NK-92 (cell line): ENCODE measurements around the gene PTN.

ENCODE experiments used
- DNase-seq: peaks from one replicate; lab custom pipeline; 2025; ENCODE audit not compliant: unreplicated experiment; lab: John Stamatoyannopoulos, UW

Gene PTN, protein sequence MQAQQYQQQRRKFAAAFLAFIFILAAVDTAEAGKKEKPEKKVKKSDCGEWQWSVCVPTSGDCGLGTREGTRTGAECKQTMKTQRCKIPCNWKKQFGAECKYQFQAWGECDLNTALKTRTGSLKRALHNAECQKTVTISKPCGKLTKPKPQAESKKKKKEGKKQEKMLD

DNA sequence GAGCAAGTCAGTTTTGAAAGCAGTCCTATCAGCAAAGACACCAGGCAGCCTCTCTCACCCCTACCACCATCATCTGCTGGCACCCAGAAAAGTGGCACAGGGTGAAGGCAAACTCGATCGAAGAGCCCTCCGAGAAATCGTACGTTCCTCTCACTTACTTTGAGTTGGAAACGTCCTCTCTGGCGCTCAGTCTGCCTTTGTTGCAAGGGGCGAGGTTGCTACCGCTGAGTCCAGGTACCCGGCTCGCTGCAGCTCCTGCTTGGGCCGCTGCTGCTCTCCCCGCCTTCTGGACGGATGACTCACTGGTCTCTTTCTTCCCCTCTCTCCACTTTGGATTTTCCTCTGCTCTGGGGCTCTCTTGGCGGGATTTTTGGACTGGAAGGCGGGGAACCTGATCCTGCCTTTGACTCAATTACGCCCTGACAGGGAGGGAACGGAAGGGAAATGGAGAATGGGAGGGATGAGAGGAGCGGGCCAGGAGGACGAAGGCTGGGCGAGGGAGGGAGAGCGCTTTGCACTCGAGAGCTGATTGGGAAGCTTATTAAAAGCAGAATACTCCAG, at the start of gene PTN:
PTN (minus strand) TSS at position 453 of the 561 bp plus-strand sequence. CDS start 88,760 bp downstream, outside the sequence.
- DNase-seq, result no peak

- DNase-seq, result no peak
These were observed 46.5 kb upstream of the PTN start for GRCh38 chr7:137390076-137390475.

DNA sequence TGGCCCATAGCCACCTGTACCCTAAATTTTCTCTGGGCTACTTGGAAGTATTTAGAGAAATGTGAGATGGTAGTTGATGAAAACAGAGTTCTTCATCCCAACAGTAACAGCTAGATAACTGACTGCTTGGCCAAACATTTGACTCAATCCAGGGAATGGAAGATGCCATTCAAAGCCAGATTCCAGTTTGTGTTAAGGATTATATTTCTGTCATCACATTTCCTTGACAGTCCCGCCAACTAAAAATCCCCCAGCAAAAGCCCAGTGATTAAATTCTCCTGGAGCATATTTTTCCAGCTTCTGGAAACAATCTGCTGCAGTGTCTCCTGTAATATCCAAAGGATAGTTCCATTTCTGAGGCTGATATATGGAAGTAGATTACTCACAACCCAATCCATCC, 45.4 kb upstream of the PTN start:
- no peak for DNase-seq

GRCh38 chr7:137386966-137387365, 43.4 kb upstream of the PTN start:
- no peak for DNase-seq

DNA sequence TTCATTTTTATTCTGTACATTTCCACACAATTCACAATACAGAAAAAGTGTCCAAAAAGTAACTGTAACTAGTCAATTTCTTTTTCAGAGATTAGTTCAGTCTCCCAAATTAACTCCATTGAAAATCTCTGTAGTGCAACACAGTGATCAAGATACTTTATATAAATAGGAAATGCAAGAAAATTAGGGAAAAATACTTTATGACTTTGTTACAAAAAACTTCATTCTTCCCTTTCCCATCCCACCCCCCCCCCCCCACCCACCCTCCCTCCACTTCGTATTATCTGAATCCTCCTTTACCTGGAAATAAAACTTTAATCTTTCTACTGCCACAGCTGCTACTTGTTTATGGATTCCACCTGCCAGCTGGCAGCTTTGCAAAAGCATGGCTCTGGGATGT, 37.5 kb upstream of the PTN start:
- DNase-seq, result no peak

GRCh38 chr7:137373507-137373906, 30.0 kb upstream of the PTN start:
- no peak for DNase-seq

DNA sequence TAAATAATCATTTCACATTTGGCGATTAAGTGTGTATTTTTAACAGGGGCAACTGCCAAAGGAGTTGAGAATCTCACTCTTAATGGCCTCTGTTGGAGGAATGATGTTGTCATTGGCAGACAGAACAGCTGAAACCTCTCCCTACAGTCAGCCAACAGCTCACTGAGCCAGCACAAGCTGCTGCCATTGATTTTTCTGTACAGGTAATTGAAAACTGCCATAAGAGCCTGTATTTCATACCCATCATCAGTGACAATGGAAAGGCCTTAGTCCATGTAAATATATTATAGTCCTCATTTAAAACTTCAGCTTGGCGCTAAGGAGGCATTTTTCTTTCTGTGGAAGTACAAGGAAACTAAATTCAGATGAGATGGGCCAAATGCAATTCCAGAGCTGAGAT, 28.1 kb upstream of the PTN start:
- no peak for DNase-seq

GRCh38 chr7:137366995-137367394, 23.5 kb upstream of the PTN start:
- no peak for DNase-seq

DNA sequence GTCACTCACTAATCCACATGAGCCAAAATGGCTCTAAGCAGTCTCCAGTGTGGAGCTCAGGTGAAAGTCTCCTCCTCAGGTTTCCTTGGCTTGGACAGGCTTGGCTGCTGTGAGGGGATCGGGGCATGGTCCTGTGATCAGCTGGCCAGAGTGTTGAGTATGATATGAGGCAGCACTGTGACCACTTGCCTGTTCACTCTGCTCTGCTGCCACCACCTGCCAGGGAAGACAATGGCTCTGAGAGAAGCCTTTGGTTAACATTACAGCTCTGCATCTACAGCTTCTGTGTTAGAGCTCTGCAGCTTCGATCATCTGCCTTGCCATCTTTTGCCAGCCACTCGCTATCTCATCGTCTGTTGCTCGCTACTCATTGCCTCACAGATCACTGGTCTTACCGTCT, 20.1 kb upstream of the PTN start:
- DNase-seq, result no peak

DNA sequence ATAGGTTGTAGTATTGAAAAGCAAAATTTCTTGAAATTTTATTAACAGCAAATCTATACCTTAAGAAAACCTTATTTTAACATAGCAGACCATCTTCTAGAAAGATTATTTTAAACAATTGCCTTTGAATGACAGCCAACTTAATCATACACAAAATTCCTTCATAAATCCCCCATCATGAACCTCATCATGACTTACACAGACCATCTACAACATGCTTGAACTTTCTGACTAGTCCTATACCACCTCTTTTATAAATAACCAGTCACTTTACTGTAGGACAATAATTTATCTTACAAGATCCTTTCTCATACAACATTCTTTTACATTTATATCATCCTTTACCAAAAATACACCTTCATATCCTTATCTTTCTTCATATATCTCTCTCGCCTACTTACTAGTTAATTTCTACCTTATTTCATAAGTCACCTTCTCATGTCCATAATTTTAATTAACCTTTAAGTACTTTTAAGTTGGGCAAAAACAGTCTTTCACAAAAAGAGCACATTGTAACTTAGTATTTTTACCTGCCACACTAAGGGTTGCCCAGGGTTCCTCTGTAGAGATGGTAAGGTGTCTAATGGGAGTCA, 16.6 kb upstream of the PTN start:
- DNase-seq, result no peak

DNA sequence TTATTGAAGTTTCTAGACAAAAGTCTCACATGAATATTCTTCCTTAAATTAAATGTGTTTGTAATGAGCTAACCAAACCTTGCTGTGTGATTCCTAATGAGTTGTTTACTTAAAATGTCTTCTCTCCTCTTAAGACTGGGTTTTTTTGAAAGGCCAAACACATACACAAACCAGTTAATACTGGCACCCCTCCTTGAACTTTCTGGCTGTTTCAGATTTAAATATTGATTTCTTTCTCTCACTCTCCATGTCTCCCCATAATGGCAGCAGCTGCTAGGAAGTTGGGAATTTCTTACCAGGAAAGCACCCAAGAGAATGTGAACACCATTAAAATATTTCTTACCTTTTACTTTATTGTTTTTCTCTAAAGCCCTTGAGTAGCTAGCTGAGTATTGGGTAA, 11.4 kb upstream of the PTN start:
- no peak for DNase-seq

GRCh38 chr7:137354396-137354795, 10.9 kb upstream of the PTN start:
- DNase-seq, result no peak

DNA sequence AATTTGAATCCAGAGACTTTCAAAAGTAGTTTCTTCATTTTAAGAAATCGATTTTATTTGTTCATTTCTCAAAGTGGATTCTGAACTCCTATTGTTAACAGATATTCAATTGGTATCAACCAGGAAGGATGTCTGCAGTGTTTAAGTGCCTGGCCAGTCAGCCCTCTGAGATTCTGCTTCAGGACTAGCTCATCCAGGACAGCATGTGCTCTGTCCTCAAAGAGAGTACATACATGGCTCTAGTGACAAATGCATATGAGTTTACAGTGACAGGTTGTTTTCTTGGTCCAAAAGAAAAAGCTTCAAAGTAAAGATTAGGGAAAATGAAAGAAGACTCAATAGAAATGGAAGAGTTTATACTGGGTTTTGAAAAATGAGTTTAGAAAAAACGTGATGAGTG, 8.4 kb upstream of the PTN start:
- DNase-seq, result no peak

DNA sequence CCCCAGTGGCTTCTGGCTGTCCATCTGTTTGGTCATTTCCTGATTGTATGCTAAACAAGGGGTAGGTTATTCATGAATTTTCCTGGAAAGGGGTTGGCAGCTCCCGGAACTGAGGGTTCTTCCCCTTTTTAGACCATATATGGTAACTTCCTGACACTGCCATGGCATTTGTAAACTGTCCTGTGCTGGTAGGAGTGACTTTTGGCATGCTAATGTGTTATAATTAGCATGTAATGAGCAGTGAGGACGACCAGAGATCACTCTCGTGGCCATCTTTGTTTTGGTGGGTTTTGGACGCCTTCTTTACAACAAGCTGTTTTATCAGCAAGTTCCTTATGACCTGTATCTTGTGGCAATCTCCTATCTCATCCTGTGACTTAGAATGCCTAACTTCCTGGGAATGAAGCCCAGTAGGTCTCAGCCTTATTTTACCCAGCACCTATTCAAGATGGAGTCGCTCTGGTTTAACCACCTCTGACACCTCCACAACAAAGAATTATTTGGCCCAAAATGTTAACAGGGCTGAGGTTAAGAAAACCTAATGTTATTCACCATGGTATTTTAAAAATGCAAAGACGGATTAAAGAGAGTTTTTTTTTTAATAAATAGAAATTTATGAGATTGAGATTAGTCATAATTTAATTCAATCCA, 2.4 kb upstream of the PTN start:
- no peak for DNase-seq

GRCh38 chr7:137342828-137343261, 688 bp downstream of the PTN start:
- no peak for DNase-seq

DNA sequence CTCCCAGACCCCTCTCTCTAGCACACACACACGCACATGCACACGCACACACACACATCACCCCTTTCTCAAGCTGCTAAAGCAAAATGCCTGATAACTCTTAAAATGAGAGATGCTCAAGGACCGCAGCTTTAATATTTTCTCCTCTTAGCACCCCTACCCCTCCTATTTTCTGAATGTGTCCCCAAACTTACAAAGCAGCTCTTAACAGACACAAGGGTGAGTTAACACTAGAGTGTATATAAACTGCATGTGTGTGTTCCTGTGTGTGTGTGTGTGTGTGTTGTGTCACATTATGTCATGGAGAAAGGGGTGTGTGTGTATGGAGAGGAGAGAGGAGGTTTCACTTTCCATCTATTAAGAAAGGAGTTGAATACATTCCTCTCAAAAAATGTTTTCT, 1.3 kb downstream of the PTN start:
- no peak for DNase-seq

GRCh38 chr7:137337902-137338301, 5.6 kb downstream of the PTN start:
- DNase-seq, result no peak

DNA sequence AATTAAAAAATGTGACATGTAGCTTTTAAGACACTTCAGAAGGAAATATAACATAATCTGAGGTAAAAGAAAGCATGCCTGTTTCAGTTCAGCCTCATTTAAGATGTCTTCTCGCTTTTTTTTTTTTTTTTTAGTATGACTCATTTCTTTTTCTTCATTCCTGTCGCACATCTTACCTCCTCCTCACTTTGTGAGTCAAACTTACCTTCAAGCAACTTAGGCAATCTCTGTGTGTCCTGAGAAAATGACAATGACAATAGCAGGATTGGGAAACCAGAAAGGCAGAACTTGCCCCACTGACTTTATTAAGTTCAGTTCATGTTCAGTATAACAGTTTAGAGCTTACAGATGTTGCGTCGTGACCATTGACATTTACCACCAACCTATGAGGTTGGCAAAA, 7.7 kb downstream of the PTN start:
- DNase-seq, result no peak

GRCh38 chr7:137331378-137331777, 12.2 kb downstream of the PTN start:
- no peak for DNase-seq

- no peak for DNase-seq
These were observed 14.1 kb downstream of the PTN start for GRCh38 chr7:137329411-137329810.

GRCh38 chr7:137328373-137329120, 15.0 kb downstream of the PTN start:
- no peak for DNase-seq

- DNase-seq, result no peak
These were observed 17.6 kb downstream of the PTN start for GRCh38 chr7:137325927-137326326.
